ENCODE data around the gene DRG2. TPM values are rescaled to one million over a fixed set of nuclear protein-coding genes. Genes with fewer than 3 reads are reported as not detected.

DRG2 gene
- total RNA-seq, 1 donor from 2014 or later: 20.9 TPM

GRCh38 chr17:18148586-18148985, 60.8 kb downstream of the DRG2 start:
- Histone ChIP-seq H3K4me3 (ENCODE audit: low read length in 3 of 3) (no peak overlapping the region), H3K9ac (ENCODE audit: low read depth in 1 of 3, low read length in 3 of 3) (no peak overlapping the region), H3K27ac (ENCODE audit: low read depth, low read length) (no peak overlapping the region), H3K4me1 (ENCODE audit: control insufficient read depth in 3 of 3, insufficient read depth in 3 of 3, low read length in 3 of 3) (peaks cover 0 to 2% (median 0%) of the 10 kb centered on the region in 3 donors), H3K9me3 (ENCODE audit: control insufficient read depth in 3 of 3, low read length in 3 of 3) (no peaks in the 10 kb centered on the region), H3K36me3 (ENCODE audit: control insufficient read depth in 3 of 3, insufficient read depth in 3 of 3, low read length in 3 of 3) (no peaks in the 10 kb centered on the region), H3K27me3 (ENCODE audit: control insufficient read depth in 3 of 3, insufficient read depth in 3 of 3, low read length in 3 of 3) (no peaks in the 10 kb centered on the region)

DNA sequence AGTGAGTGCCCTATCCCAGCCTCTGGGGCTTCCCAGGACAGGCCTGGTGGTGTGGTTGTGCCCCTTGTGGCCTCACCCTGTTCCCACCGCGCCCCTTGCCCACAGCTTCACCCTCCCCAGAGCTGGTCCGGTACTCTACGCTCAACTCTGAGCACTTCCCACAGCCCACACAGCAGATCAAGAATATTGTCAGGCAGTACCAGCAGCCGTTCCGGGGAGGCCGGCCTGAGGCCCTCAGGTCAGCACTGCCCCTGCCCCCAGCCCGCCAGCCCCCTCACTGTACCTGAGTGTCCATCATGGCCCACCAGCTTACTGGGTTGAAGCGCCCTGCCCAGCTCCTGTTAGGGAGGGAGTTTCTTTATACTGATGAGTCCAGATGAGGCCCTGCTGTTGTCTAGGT, 63.5 kb downstream of the DRG2 start:
- Histone ChIP-seq H3K4me3 (ENCODE audit: low read length in 3 of 3) (no peak overlapping the region), H3K27ac (ENCODE audit: low read depth, low read length) (no peak overlapping the region), H3K9ac (ENCODE audit: low read depth in 1 of 3, low read length in 3 of 3) (no peak overlapping the region), H3K36me3 (ENCODE audit: control insufficient read depth in 3 of 3, insufficient read depth in 3 of 3, low read length in 3 of 3) (no peaks in the 10 kb centered on the region), H3K4me1 (ENCODE audit: control insufficient read depth in 3 of 3, insufficient read depth in 3 of 3, low read length in 3 of 3) (peaks cover 0 to 4% (median 3%) of the 10 kb centered on the region in 3 donors), H3K27me3 (ENCODE audit: control insufficient read depth in 3 of 3, insufficient read depth in 3 of 3, low read length in 3 of 3) (no peaks in the 10 kb centered on the region), H3K9me3 (ENCODE audit: control insufficient read depth in 3 of 3, low read length in 3 of 3) (no peaks in the 10 kb centered on the region)

- H3K27me3 ChIP-seq (ENCODE audit: control insufficient read depth in 3 of 3, insufficient read depth in 3 of 3, low read length in 3 of 3): no peaks in the 10 kb centered on the region
- no peak overlapping the region for H3K27ac ChIP-seq (ENCODE audit: low read depth, low read length)
- H3K9ac ChIP-seq (ENCODE audit: low read depth in 1 of 3, low read length in 3 of 3): no peak overlapping the region
- H3K36me3 ChIP-seq (ENCODE audit: control insufficient read depth in 3 of 3, insufficient read depth in 3 of 3, low read length in 3 of 3): no peaks in the 10 kb centered on the region
- H3K4me3 ChIP-seq (ENCODE audit: low read length in 3 of 3): no peak overlapping the region
- H3K9me3 ChIP-seq (ENCODE audit: control insufficient read depth in 3 of 3, low read length in 3 of 3): no peaks in the 10 kb centered on the region
- H3K4me1 ChIP-seq (ENCODE audit: control insufficient read depth in 3 of 3, insufficient read depth in 3 of 3, low read length in 3 of 3): peaks cover 5 to 11% (median 9%) of the 10 kb centered on the region in 3 donors
These were observed 67.4 kb downstream of the DRG2 start for GRCh38 chr17:18155179-18155578.

GRCh38 chr17:18156171-18156975, 68.6 kb downstream of the DRG2 start:
- H3K9ac ChIP-seq (ENCODE audit: low read depth in 1 of 3, low read length in 3 of 3): no peak overlapping the region
- H3K36me3 ChIP-seq (ENCODE audit: control insufficient read depth in 3 of 3, insufficient read depth in 3 of 3, low read length in 3 of 3): no peaks in the 10 kb centered on the region
- peaks cover 5 to 11% (median 9%) of the 10 kb centered on the region in 3 donors for H3K4me1 ChIP-seq (ENCODE audit: control insufficient read depth in 3 of 3, insufficient read depth in 3 of 3, low read length in 3 of 3)
- H3K4me3 ChIP-seq (ENCODE audit: low read length in 3 of 3): no peak overlapping the region
- H3K27ac ChIP-seq (ENCODE audit: low read depth, low read length): no peak overlapping the region
- H3K27me3 ChIP-seq (ENCODE audit: control insufficient read depth in 3 of 3, insufficient read depth in 3 of 3, low read length in 3 of 3): no peaks in the 10 kb centered on the region
- no peaks in the 10 kb centered on the region for H3K9me3 ChIP-seq (ENCODE audit: control insufficient read depth in 3 of 3, low read length in 3 of 3)

DNA sequence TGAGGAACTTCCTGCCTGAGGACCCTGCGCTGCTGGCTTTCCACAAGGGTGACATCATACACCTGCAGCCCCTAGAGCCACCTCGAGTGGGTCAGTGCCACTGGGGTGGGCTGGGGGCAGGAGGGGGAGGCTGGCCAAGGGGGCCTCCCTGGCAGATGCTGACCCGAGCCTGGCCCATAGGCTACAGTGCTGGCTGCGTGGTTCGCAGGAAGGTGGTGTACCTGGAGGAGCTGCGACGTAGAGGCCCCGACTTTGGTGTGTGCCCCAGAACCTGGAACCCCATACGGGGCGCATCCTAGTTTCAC, 69.2 kb downstream of the DRG2 start:
- Histone ChIP-seq H3K27ac (ENCODE audit: low read depth, low read length) (no peak overlapping the region), H3K9me3 (ENCODE audit: control insufficient read depth in 3 of 3, low read length in 3 of 3) (no peaks in the 10 kb centered on the region)

More for the DNA sequence above, 69.2 kb downstream of the DRG2 start:
- Histone ChIP-seq H3K4me3 (ENCODE audit: low read length in 3 of 3) (no peak overlapping the region), H3K36me3 (ENCODE audit: control insufficient read depth in 3 of 3, insufficient read depth in 3 of 3, low read length in 3 of 3) (no peaks in the 10 kb centered on the region), H3K4me1 (ENCODE audit: control insufficient read depth in 3 of 3, insufficient read depth in 3 of 3, low read length in 3 of 3) (peaks cover 5 to 11% (median 9%) of the 10 kb centered on the region in 3 donors), H3K27me3 (ENCODE audit: control insufficient read depth in 3 of 3, insufficient read depth in 3 of 3, low read length in 3 of 3) (no peaks in the 10 kb centered on the region), H3K9ac (ENCODE audit: low read depth in 1 of 3, low read length in 3 of 3) (no peak overlapping the region)

Other genes starting within 250 kb of the DRG2 start
- 14.1 TPM for gene TOM1L2, start 115.5 kb upstream of the DRG2 start, total RNA-seq
- 1.0 TPM for gene DRC3, start 115.1 kb upstream of the DRG2 start, total RNA-seq
- gene ATPAF2, start 48.8 kb upstream of the DRG2 start, total RNA-seq: 19.3 TPM
- 5.2 TPM for gene GID4, start 48.5 kb upstream of the DRG2 start, total RNA-seq
- 0.52 TPM for gene MYO15A, start 20.8 kb downstream of the DRG2 start, total RNA-seq
- 77.8 TPM for gene ALKBH5, start 95.9 kb downstream of the DRG2 start, total RNA-seq
- 15.1 TPM for gene LLGL1, start 137.7 kb downstream of the DRG2 start, total RNA-seq
- gene FLII, start 170.8 kb downstream of the DRG2 start, total RNA-seq: 193 TPM
- gene MIEF2, start 172.7 kb downstream of the DRG2 start, total RNA-seq: 23.0 TPM
- gene TOP3A, start 227.0 kb downstream of the DRG2 start, total RNA-seq: 21.9 TPM
- 8.9 TPM for gene SMCR8, start 227.3 kb downstream of the DRG2 start, total RNA-seq